COR-L47 (cell line): ENCODE measurements around the gene ST6GALNAC5.

Source experiments
- DNase-seq: peaks from one replicate; lab custom pipeline; 2025; lab: John Stamatoyannopoulos, UW

ST6GALNAC5 gene

DNA sequence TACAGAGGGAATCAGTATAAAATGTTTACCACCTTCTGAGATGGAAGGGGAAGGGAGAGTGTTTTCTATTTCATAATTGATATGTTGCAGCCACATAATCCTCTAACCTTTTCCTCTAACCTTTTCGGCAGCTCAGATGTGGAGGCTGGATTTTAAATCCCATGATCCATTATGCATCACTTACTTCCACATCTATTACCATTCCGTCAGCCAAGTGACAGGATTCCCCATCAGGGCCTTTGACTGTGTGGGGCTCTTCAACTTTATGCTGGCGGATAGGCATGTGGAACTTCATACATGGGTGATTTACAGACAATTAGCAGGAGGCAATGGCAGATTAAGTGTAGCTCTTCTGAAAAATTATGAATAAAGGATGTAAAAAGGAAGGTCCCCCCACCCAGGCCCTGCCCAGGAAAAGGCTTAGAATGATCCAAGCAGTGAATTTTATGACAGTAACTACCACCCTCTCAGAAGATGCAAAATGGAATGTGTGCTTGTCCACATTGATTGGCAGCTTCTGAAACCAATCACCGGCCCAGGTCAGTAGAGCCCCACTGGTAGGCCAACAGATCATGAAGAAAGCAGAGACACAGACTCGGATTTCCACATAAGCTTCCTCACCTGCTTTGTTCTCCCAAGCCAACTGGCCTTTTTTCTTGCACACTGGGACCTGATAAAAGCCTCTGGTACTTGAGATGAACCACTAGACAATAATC is 147.0 kb downstream of the ST6GALNAC5 start:
- DNase-seq: no peak

DNA sequence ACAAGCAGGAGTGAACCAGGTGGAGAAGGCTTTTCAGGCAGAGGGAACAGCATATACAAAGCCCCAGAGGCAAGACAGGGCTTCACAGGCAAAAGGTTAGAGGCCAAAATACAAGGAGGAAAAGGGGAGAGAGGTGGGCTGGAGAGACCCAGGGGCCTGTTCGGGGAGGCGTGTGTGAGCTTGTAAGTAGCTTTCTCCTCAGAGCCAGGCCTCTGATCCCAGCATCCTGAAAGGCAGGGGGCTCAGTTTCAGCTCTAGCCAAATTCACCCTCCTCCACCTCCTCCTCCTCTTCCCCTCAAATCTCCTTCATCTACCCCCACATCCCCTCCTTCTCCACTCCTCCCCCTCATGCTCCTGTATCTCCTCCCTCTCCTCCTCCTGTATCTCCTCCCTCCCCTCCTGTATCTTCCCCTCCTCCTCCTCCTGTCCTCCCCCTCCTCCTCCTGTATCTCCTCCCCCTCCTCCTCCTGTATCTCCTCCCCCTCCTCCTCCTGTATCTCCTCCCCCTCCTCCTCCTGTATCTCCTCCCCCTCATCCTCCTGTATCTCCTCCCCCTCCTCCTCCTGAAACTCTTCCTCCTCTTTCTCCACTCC is 148.6 kb downstream of the ST6GALNAC5 start:
- no peak for DNase-seq

DNA sequence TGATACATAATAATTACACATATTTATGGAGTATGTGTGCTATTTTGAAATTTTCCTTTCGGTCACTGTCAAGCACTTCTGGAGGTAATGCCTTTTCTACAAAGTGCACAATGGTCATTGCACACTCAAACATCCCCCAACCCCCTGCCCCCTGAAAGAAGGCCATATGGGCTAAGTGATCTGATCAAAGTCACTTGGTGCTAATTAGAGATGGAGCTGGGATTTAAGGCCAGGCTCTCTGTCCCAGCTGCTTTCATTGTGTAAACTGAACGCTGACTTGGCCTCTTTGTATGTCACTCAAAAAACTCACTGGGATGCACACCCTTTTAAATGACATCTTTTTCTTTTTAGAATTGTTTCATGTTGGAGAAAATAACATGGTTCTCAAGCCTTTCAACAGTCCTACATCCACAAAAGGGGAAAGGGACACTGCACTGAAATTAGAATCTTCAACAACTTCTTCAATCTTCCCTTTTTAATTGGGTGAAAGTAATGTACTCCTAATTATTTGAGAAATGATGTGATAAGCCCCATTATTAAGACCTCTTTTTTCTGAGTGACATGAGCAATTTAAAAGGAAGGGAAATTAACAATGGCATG is 149.2 kb downstream of the ST6GALNAC5 start:
- DNase-seq: no peak

DNA sequence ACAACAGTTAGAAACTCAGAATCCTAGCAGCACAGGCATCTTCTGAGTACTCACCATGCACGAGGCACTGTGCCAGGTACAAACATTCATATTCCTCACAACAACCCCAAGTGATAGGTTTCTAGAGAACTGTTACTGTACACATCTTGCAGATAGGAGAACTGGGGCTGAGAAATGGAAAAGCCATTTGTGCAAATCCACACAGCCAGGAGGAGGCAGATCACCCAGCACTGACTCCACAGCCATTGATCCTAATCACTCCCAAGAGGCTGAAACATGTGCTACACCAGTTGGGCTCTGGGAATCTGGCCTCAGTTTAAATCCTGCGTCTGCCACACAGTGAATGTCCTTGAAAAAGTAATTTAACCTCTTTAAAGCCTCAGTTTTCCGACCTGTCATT is 151.0 kb downstream of the ST6GALNAC5 start:
- no peak for DNase-seq

DNA sequence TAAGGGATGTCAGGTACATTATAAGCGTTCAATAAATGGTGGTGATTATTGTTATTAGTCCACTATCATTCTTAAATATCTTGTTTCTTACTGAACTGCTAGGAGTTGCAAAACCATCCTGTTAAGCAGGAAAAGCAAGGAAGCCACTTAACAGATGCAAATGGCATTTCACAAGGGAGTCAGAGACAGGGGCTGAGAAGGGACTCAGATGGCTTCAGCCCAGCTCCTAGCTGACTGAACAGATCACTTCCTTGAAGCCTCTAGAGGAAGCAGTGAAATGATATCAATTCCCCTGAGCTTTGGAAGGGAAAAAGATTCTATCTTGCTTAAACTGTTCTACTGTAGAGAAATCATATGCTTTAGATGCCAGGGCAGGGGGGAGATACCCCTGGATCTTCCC is 151.5 kb downstream of the ST6GALNAC5 start:
- DNase-seq: no peak

DNA sequence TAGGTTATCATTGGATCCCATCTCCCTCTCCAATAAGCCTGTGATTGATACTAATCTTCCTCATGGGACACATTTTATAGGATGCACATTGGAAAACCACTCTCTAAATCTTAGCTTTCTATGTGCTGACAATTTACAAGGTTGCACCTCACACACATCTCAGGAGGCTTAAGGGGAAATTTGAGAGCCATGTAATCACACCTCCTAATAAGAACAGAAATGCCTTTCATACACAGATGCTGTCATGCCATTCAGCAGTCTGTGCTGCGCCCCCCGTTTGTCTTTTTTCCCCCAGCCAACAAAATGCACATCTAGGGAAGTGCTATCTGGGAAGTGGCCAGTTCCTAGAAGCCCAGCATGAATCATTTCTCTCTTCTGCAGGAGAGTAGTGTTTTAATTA is 154.5 kb downstream of the ST6GALNAC5 start:
- no peak for DNase-seq

DNA sequence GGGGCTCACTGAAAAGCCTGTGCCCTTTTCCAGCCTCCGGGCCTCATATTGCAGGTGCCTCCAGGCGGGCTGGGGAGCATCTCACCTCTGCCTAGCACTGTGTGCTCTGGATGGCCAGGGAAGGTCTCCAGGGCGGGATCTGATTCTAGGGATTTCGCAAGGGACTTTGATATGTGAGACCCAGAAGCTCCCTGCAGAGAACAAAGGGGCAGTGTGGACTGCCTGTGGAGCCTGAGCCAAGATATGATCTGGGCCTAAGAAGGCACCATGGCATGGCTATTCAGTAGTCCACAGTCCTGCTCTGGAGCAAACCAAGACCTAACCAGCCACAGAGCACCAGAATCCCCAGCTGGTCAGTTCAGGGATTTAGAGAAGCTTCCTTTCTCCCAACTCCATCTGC is 157.2 kb downstream of the ST6GALNAC5 start:
- no peak for DNase-seq

DNA sequence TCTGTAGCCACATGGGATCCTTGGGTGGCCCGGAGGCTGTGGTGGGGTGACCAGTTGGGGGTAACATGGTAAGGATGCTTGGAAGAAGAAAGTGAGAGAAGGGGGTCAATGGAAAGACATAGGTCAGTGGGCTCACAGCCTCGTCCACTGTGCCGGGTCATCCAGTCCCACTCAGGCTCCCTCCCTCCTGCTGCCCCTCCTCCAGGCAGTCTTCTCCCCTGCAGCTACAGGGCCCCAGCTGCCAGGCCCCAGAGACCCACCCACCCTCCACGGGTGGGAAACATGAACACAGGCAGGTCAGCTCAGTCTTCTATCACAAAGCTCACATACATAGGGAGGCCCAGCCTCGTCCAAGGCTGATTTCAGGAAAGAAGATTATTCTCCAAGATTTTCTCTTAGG is 158.3 kb downstream of the ST6GALNAC5 start:
- no peak for DNase-seq

DNA sequence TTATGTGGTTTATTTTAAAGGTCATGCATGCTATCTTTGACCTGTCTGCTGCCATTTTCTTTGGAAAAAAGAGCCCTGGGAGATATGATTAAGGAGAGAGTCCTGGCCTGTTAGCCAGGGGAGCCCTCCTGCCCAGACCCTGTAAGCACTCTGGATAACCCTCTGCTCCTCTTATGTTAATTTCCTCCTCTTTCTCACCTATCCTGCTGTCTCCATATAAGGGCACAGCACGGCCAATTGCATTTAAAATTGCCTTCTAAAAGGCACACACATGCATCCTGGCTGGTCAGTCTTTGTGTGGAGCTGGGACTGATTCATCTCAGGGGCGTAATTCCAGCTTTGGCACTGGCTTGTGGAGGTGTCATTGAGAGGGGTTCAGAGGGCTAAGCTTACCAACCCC is 158.9 kb downstream of the ST6GALNAC5 start:
- DNase-seq: no peak

DNA sequence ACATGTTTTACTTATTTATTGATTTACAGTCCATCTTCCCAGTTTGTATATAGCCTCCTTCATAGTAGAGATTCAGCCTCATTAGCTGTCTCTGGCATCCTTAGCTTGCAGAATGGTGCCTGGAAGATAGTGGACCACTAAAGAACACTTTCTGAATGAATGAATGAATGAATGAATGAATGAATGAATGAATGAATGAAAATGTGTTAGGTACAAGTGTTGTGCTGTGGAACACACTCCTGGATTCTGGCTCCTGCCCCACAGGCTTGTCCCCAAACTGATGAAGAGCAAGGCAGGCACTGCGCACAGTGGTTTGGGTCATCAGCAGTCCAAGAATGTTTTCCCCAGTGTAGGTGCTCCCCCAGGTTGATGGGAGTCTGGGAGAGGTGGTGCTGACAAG is 159.4 kb downstream of the ST6GALNAC5 start:
- no peak for DNase-seq

DNA sequence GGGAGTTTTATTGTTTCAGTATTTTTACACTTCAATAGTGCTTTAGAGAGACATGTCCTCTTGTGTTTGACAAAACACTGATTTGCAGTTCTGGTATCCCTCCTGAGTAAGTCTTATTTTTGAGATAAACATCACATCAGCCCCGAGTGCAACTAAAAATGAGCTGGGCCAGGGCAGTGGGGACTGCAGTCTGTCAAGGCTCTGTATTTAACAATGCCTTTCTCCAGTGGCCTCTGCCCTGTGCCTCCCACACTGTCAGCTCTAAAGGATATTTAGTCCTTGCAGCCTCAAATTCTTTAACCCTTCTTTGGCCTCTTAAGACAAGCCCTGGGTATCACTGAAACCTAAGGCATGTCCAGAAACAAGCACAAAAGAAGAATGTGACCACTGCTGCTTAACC is 160.6 kb downstream of the ST6GALNAC5 start:
- no peak for DNase-seq

DNA sequence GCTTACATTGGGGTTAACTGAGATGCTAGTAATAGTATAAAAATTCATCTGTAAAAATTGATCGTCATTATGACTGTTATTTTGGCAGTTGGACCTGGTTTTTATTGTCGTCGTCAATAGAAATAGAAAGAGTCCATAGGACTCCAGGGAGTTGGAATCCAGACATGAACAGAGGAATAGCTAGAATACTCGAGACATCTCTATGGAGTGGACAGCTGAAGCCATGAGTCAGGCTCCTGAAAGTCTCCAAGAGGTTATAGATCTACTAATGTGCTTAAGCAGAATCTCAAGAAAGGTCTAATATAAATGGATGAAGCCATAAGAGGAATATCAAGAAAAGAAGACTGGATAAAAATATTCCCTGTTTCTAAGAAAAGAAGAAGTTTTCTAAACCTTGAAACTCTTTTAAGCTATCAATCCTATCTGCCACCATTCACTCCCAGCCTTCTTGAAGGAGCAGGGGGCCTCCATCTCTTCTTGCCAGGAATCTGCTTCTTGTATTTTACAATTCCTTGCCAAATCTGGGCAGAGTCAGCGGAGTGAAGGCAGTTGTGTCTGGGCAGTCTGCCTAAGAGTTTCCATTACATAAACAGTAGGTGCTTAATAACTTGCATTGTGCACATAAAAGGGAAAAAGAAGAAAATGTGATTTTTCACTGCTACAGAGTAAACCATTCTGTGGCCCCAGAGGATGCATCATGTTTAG is 163.3 kb downstream of the ST6GALNAC5 start:
- DNase-seq: no peak

DNA sequence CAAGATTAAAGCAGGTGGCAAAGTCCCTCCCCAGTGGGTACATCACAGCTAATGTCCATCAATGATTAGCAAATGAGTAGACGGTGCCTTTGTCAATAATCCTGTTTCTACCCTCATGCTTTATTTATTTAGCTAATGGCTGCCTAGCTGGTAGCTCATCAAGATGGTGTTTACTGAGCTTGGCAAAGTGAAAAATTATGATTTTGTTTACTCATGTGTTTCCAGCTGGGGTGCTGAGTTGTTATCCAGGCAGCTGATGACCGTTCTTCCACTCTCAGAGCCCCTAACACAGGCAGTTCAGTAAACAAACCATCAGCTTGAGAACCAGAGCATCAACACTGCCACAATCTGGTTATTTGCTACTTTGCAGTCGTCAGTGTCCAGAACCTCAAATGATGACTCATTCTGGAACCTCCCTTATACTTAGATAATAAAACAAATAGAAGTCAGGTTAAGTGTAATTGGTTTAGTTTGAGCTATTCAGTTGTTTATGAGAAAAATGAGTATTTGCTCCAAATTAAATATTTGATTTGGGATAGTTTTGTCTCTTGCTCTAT is 163.9 kb downstream of the ST6GALNAC5 start:
- peak; percentile 96 for DNase-seq

DNA sequence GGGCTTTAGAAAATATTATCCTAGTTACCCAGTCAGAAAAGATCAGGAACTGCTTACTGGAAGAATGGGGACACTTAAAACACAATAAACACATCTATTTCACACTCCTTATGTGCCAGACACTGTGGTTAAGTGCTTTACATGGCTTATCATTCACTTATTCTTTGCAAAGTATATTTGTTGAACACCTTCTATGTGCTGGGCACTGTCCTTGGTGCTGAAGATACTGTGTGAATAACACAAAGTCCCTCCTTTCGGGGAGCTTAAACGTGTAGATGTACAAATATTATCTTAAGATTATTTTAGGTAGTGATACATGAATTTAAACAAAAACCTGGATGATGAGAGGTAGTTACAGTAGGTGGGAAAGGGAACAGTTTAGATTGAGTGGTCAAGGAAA is 169.3 kb downstream of the ST6GALNAC5 start:
- DNase-seq: no peak

DNA sequence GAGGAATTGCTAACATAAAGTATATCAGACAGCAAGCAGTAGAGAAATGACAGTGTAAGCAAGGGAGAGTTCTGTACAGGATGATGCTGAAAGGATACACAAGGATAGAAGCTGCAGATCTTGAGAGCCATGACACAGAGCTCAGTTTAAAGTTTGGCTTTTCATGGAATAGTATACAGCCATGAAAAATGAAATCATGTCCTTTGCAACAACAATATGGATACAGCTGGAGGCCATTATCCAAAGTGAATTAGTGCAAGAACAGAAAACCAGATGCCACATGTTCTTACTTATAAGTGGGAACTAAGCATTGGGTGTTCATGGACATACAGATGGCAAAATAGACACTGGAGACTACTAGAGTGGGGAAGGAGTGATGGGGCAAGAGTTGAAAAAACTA is 169.8 kb downstream of the ST6GALNAC5 start:
- no peak for DNase-seq

DNA sequence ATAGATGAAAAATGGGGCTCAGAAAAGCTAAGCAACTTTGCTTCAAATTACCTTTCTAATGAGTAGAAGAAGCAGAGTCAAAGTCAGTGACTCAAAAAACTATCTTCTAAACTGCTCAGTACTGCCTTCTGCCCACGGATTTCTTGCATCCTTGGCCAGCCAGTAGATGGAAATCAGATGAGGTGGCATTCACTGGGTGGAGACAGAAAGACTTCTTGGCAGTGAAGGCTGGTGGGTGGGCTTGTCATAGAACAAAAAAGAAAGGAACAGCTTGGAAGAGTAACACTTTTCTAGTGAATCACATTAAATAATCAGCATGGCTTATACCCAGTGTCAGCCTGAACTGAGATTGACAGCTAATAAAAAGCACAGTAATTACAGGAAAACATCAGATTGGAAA is 170.7 kb downstream of the ST6GALNAC5 start:
- no peak for DNase-seq

DNA sequence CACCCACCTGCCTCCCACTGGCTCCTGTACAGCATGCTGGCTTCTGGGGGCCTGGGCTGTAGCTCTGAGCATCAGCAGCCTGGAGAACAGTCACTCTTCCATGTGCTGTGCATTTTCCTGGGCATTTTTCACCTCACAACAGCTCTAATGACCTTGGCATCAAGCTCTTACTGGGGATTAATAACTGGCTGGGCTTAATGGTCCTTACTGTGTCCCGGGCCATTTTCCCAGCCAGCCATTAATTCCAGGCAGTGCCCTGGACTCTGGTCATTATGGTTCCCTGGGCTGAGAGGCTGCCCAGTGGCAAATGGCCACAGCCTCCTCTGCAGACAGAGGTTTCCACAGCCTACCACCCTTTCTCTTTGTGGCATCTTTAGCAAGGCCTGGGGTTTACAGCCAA is 171.8 kb downstream of the ST6GALNAC5 start:
- DNase-seq: no peak

DNA sequence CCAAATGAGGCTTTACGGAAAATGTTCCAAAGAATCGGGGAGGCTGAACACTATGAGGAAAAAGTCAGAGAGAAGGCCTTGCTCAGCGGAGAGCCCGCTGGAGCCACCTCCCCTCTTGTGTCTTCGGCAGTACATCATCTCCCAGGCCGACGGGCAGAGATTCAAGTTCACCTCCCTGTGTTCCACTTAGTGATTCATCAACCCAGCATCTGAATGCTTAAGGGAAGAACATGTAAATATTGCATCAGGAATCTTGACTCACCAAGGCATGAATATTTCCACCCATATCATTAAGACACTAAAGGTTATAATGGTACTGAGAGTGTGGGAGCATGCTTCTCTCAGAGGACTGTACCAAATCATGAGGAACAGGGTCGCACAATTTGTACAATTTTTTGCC is 172.5 kb downstream of the ST6GALNAC5 start:
- no peak for DNase-seq

DNA sequence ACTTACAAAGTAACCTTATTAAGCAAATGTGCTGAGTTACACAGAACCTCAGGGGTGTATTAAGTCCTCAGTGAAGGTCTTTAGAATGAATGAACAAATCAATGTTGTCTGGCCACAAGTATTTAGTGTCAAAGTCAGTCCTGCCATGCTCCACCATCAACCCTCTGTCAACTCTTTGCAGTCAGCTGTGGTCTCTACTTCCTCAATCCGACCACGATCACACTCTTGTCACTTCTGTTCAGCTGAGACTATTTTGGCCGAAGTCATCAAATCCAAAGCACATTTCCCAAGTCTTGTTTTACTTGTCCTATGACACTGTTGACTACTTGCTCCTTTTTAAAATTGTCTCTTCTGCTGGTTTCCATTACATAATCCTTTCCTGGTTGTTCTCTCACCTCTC is 173.5 kb downstream of the ST6GALNAC5 start:
- DNase-seq: no peak

DNA sequence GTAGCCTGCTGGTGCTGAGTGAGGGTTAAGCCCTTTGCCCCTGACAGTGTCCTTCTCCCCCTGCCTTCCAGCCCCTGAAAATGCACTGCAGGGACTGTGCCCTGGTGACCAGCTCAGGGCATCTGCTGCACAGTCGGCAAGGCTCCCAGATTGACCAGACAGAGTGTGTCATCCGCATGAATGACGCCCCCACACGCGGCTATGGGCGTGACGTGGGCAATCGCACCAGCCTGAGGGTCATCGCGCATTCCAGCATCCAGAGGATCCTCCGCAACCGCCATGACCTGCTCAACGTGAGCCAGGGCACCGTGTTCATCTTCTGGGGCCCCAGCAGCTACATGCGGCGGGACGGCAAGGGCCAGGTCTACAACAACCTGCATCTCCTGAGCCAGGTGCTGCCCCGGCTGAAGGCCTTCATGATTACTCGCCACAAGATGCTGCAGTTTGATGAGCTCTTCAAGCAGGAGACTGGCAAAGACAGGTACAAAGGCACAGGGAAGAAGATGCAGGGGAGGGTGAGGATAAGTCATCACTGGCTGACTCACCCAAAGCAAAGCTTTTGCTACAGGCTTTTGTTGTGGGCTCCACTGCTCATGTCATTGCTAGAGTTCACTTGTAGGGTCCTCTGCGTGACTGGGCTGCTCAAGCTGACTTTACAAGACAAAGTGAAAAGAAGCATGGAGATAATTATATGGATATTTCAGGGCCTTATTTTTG is 177.0 kb downstream of the ST6GALNAC5 start:
- no peak for DNase-seq

DNA sequence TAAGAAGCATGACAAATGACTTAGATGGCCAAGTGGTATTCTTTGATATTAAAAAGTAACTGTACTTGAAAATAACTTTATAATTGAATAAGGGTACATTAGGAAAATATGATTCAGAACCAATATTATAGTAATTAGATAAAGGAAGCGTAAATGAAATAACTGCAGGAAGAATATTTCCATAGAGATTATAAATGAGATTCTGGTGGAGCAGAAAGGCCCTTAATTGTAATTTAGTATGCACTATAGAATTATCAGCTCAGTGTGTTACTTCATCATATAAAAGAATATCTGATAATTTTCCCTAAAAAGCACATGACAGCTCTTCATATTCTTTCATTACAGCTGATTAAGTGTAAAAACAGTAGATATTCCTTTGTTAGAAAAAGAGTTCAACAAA is 180.3 kb downstream of the ST6GALNAC5 start:
- DNase-seq: no peak

DNA sequence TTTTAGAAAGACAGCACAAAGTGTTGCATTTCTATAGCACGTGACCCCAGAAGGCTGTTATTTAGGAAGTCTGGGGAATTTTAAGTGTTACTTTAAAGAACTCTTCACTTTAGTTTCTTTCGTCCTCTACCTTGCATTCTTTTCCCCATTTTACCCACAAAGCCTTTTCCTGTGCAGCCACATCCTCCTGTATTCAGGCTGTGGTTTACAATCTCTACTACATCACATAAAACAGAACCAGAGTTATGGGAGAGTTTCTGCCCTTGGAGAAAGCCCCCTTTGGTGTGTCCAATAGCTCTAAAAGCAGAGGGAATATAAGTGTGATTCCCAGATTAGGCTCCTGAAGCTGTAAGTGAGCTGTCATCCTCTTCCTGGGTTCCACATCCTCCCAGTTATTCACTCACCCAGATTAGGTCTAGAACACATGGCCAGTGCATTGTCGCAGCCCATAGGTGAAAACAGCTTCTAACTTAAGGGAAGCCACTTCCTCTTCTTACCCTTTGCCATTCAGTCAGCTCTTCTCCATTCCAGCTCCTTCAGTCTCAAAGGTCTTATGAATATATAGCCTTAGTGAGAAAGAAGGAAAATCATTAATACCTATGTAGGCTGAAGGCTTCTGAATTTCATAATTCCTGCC is 180.8 kb downstream of the ST6GALNAC5 start:
- no peak for DNase-seq
